ENCODE data around the gene ZNFX1. TPM values are rescaled to one million over a fixed set of nuclear protein-coding genes. Genes with fewer than 3 reads are reported as not detected.
"Not testable (repeated sequence)": the region's sequence is repeated elsewhere in the genome, so short reads cannot be mapped to it uniquely, and the experiment has no call there.

Gene ZNFX1
- total RNA-seq, 1 experiment from 2014 or later = 11.0 TPM

- H3K27ac Mint-ChIP-seq; H3K4me3 Mint-ChIP-seq; H3K27me3 Mint-ChIP-seq (ENCODE audit: low read depth); DNase-seq (ENCODE audit: low spot score); H3K36me3 Mint-ChIP-seq; H3K9me3 Mint-ChIP-seq; POLR2A ChIA-PET; CTCF ChIA-PET; H3K4me1 Mint-ChIP-seq; ATAC-seq: not testable (repeated sequence)
- 0 out of 2 replicates have a peak, but pooled peaks have one; percentile 15 for TF ChIP-seq ZNF121 (CRISPR knock-in tag; IDR thresholded peaks at IDR 0.05)
Measured at GRCh38 chr20:49192944-49193518, 84.8 kb downstream of the ZNFX1 start.

Other genes with a start within 250 kb of the ZNFX1 start
- 192 to 211 TPM (median 204 TPM) in 3 replicates for gene CSE1L, start 231.7 kb downstream of the ZNFX1 start, total RNA-seq (2021)
- gene STAU1, start 89.7 kb downstream of the ZNFX1 start, total RNA-seq (2021) = 83.6 to 92.6 TPM (median 87.3 TPM) in 3 replicates
- gene DDX27, start 58.6 kb downstream of the ZNFX1 start, total RNA-seq (2021) = 44.2 to 54.8 TPM (median 46.5 TPM) in 3 replicates
- gene KCNB1, start 204.6 kb upstream of the ZNFX1 start, total RNA-seq (2021) = 1.1 to 1.5 TPM (median 1.1 TPM) in 3 replicates

Measured in WTC11 (cell line).